Testis (tissue), 2 donors: Measurements from ENCODE around the gene CPSF2.

Experiments
- POLR2A ChIP-seq: fragments of 450-650 bp; IDR thresholded peaks from one replicate; pipeline ENCODE4 v1.6.1; 2017; ENCODE audit warnings: antibody characterized with exemption, mild to moderate bottlenecking, moderate library complexity
- TF ChIP-seq, protein P1 (sequence below), 3 experiments: fragments of 450-650 bp in 2 of 3; fragments of 200-600 bp in 1 of 3; sonication (generic) in 1 of 3; IDR thresholded peaks; one replicate each; pipeline ENCODE4 v1.5.1; 2016 to 2019; ENCODE audit warnings: antibody characterized with exemption in 3 of 3, mild to moderate bottlenecking in 2 of 3, moderate library complexity in 1 of 3

GRCh38 chr14:92164958-92165357 is 43.2 kb downstream of the CPSF2 start:
- TF ChIP-seq, protein P1, sequence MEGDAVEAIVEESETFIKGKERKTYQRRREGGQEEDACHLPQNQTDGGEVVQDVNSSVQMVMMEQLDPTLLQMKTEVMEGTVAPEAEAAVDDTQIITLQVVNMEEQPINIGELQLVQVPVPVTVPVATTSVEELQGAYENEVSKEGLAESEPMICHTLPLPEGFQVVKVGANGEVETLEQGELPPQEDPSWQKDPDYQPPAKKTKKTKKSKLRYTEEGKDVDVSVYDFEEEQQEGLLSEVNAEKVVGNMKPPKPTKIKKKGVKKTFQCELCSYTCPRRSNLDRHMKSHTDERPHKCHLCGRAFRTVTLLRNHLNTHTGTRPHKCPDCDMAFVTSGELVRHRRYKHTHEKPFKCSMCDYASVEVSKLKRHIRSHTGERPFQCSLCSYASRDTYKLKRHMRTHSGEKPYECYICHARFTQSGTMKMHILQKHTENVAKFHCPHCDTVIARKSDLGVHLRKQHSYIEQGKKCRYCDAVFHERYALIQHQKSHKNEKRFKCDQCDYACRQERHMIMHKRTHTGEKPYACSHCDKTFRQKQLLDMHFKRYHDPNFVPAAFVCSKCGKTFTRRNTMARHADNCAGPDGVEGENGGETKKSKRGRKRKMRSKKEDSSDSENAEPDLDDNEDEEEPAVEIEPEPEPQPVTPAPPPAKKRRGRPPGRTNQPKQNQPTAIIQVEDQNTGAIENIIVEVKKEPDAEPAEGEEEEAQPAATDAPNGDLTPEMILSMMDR (IDR thresholded peaks at IDR 0.05), result no peak
- TF ChIP-seq POLR2A, result no peak
